ENCODE results near the gene ZNF586.

- TF ChIP-seq EZH2phosphoT487 (IDR thresholded peaks at IDR 0.05; ENCODE audit: low read depth) (no peak), CTCF (IDR thresholded peaks at IDR 0.05; ENCODE audit: low read depth, low read length) (no peak)
Observed at GRCh38 chr19:57812226-57812625, 42.8 kb downstream of the ZNF586 start.
